GM21447 (cell line): Measurements from ENCODE around the gene SERTM1.

Experiments used
- ATAC-seq: cut with Tn5 transposase; IDR thresholded peaks from one replicate; pipeline ENCODE4 v1.9.1; 2021; ENCODE audit not compliant: unreplicated experiment

Gene SERTM1

DNA sequence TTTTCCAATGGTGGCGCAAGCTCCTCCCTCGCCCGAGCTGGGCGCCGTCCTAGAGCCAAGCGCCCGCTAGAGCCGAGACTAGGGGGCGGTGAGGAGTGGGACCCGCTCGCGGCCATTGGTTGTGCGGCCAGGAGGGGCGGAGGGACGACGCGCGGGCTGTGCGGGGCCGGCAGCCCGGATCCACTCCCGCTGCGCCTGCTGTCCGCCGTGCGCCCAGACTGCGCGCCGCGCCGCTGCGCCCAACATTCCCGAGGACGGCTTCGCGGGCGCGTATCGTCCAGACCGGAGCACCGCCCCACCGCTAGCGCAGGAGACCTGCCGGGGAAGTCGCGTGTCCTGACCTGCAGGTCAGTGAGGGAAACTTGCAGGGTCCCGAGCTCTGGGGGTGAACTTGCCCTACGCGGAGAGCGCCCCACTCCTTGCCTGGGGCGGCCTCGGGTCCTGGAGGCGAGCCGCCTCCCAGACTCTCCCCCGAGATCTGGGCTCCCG is at the start of gene SERTM1:
SERTM1 (plus strand) TSS at position 183 of the 489 bp plus-strand sequence. CDS start 21,059 bp downstream, outside the sequence.
- ATAC-seq = no peak

DNA sequence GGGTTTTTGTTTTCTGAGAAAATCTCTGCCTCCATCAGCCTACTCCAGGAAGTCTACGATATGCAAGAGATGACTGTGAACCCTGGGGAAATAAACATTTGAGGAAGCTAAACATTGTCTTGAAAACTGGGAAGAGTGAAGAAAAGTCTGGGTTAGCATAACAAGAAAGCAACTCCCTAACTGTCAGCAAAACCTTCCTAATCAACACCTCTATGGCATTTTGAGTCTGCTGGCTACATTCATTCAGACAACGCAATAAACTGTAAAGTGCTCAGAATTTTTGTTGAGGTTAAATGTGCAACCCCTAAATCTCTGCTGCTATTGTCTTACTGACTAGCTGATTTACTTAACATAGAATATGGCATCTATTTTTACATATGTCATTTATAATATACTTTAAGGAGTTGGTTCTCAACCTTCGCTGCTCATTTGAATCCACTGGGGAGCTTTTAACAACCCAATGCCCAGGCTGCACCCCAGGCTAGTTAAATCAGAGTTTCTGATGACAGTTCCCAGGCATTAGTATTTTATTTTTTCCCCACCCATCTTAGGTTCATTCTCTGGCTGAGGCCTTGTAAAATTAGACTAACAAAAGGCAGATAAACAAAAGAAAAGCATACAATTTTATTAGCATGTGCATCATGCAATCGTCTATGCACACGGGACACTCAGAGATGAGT is 45.3 kb upstream of the SERTM1 start:
- ATAC-seq = no peak

DNA sequence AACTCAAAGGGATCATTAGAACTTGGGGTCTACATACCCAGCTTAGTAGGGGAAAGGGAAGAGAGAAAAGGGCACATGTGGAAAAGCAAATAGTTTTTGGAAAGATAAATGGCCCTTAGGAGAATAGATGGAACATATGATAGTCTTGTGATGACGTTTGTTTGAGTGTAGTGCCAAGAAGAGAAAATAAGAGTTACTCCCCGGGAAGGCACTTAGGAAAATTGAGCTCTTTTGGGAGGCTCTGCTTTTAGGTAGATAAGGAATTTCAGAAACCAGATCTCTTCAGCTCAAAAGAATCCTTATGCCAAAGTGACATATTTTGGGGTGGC is 44.8 kb upstream of the SERTM1 start:
- no peak for ATAC-seq

DNA sequence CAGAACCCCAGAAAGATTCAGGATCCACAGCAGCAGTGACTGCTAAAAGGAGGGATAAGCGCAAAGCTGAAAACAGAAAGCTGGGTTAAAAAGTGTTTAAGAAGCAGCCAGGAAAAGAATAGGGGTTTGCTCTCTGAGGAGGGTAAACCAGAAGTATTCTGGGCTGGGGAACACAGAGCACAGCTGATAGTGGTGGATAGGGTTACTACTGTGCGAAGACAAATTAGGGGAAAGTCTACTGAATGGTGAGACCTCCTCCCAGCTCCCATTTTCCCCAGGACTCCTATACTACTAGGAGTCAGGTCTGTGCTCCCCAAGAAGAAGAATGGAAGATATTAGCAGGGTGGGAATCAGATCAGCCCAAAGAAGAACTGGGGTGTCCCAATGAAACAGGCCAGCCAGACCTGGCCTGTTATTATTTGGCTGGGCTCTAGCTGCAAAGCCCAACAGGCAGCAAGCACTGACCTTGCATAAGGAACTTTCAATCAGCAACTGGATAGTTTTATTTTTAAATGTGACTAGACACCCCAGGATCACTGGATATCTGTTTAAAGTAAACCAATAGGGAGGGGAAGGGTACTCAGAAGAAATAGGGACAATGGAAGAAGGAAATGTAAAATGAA is 43.5 kb upstream of the SERTM1 start:
- no peak for ATAC-seq

DNA sequence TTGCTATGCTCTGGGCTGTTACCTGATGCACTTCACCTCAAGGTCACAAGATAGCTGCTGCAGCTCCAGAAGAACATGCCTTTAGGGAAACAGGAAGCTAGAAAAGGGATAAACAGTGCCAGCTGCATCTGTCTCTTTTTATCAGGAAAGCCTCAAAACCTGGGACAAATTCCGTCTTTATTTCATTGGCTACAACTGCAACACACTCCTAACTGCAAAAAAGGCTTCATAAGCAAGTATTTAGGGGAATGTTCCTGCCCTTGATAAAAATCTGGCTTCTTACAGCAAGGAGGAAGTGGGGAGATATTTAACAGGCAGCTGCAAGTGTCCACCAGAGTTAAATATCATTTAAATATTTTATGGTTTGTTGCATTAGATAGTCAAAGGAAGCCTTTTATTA is 34.2 kb upstream of the SERTM1 start:
- no peak for ATAC-seq

DNA sequence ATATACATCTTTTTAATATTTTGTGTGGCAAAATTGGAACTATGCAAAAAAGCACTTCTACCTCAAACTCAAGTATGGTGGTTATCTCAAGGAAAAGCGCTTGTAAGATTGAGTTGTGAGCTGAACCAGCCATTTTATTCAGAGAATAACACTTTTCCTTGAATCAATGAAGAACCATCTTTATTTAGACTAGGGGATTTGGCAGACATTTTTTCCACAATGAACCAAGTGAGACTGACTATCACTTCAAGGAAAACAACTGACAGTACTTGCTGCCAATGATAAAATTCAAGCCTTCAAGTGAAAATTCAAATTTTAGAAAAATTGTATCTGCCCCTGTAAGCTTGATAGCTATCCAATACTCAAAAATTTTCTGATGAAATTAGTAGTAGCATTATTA is 23.2 kb upstream of the SERTM1 start:
- no peak for ATAC-seq

DNA sequence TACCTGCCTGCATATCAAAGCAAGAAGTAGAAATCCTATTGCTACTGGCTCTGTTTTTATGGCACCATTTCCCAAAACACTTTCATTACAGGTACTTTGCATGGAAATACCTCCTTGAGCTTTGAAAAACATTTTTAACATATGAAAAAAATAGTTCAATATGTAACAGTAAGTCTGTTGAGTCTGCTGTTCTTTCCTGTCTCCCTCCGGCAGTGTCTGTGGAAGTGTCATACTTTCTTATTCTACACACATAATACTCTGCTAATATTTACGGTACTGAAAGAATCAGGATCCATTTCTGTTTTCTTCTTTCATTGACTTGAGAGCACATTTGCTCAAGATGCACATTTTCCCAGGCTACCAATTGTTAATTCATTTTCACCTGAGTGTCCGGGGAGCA is 8.2 kb upstream of the SERTM1 start:
- no peak for ATAC-seq

DNA sequence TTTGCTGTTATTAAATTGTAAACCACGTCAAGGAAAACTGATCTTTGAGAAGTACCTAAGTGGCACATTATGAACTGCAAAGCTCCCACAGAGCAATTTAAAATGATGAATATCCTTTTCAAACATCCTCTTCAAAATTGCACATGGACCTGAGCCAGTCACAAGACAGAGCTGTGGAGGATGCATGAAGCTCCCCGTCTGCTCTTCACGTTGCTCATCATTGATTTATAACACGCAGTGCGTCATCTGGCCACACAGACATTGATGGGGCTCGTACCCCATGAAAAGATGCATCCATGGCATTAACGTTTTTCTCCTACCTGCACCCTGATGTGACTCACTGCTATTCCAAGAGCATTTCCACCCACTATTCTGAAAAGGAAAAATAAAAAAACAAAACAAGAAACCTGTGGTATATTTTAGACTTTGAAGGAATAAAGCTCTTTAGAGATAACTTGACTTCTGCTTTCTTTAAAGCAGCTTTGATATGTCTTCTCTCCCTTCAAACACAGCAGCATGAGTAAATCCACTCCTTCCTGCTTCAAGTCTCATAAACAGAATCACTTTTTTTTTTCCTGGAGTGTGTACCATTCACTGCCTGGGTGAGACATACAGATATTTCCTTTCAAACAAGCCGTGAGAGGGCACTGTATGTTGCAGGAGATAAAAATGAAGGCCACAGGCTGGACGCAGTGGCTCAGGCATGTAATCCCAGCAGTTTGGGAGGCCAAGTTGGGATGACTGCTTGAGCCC is 7.2 kb upstream of the SERTM1 start:
- no peak for ATAC-seq

DNA sequence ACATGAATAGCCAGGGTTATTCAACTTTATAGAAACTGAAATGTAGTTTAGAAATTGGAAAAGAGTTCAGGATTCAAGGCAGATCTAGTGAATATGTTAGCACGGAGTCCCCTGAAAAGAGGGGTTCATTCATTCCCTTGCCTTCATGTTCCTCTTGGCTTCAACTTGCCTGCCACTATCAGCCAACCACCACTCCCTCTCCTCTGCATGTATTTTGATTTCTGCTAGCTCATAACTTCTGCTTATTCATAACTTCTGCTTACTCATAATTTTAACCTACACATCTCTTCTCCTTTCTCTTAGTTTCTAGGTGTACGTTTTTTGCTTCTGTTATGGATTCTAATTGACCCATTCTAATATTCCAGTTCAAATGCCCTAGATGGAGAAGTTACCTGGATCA is 5.5 kb upstream of the SERTM1 start:
- ATAC-seq = no peak

DNA sequence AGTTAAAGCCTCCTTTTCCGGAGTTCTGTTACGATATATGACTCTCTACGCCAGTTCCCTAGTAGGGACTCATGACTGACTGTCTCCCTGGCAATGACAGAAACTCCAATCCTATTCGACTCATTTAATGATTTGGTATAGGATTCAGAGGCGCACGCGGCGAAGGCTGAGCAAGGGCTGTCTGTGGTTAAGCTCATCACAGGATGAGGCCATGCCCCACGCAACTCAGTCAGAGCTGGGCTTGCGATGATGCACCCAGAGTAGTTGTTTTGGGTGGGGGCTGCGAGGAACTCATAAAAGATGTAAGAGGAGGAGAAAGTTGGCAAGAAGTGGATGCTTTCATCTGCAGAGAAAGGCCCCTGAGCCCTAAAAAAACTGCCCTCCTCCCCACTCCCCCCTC is 468 bp upstream of the SERTM1 start:
- no peak for ATAC-seq

DNA sequence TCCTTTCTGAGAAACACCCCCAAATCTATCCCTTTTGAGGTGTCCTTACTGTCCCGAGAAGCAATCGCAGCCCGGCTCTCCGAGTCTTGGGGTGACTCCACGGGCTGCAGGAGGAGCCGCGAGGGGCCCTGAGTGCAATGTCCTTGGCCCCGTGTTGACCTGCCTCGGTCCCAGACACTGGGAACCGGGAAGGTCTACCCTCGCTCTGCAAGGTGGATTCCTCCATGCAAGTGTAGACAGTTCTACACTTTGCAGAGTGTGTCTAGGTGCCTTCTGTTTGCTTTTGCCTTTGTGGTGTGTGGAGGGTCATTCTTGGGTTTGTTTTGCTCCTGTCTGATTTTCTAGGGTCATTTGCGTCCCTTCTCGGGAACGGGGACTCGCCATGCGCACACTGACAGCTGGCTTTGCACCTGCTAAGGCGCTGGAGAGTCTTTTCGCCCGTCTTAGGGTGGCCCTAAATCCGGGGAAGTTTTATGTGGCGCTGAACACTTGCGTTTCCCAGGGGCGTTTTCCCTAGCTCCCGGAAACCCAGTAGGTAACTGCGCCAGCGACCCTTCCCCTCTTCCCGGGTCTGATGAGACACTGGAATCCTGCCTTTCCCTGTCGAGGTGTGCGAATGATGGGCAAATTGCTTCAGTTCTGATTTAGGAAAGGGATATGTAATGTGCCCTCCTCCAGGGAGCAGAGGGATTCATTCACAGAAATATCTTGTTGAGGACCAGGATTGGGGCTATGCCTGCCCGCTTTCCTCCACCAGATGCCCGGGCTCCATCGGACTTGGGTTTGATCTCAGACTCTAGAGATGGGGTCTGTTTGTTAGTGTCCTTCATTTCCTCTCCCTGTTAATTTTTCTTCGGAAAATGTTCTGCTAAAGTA is 755 bp downstream of the SERTM1 start:
- ATAC-seq = no peak

DNA sequence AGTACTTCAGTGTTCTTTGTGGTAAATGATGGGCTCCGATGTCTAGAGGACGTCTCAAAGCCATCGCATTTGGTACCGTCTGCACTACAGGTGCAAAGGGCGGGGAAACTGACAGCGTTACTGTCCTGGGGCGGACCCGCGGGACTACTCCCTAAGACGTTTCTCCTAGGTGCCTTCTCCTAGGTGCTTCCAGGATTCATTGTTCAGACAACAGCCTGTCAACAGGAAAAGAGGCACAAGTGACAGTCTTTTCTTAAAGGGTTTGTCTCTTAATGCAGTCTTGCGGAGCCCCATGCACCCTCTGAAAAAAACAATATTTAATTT is 1.4 kb downstream of the SERTM1 start:
- ATAC-seq = no peak

DNA sequence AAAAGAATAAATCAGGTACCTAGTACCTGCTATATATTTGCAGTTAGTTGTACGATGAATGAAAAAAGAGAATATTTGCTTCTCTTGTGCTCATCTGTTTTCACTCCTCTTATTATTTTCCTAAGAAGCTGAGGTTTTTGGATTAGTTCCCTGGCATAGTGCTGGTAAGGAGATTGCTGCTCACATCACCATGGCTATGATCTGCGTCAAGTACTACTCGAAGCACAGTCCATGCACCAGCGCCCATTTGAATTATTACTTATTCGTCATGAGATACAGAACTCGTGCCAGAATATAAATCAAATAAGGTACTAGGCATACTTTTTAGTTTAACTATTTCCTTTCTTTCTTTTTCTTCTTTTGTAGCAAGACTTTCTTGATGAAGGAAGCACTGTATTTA is 7.1 kb downstream of the SERTM1 start:
- ATAC-seq = no peak

DNA sequence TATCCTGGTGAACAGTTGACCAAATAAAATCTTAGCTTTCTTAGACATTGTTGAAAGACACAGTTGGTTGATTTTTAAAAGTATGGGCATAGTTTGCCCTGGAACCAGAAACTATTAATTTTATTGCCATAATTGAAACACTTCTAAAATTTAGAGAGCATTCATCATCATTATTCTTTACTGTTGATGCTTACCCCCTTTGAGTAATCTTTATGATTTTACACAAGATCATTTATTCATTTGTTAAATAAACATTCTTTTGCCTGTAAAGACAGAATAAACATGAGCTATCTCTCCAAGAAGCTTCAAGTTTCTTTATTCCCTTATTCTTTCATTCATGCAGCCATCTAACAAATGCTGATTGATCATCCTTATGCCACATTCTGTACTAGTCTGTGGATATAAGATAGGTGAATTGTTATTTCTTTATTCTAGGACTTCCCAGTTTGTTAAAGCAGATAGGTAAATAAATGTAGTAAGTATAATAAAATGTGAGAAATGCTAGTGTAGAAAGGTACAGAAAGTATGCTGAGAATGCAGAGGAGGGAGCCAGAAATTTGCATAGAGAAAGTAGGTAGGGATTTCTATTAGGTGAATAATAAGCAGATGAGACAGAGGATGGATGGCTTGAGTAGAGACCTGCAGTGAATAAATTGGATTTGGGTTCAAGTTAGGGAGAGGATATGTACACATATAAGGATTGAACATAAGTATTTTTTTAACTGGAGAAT is 8.2 kb downstream of the SERTM1 start:
- no peak for ATAC-seq

DNA sequence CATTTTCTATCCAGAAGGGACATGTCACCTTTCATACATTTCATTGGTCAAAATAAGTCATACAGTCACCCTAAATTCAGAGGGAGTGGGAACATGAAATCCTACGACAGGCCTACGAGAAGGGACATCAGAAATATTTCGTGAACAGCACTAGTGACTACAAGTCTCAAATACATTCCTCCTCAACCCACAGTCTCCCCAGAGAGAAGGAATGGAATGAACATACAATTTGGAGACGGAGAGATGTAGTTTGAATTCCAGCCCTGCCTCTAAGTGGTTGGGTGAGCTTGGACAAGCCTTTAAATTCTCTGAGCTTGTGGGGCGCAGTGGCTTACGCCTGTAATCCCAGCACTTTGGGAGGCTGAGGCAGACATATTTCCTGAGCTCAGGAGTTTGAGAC is 9.9 kb downstream of the SERTM1 start:
- ATAC-seq = no peak

DNA sequence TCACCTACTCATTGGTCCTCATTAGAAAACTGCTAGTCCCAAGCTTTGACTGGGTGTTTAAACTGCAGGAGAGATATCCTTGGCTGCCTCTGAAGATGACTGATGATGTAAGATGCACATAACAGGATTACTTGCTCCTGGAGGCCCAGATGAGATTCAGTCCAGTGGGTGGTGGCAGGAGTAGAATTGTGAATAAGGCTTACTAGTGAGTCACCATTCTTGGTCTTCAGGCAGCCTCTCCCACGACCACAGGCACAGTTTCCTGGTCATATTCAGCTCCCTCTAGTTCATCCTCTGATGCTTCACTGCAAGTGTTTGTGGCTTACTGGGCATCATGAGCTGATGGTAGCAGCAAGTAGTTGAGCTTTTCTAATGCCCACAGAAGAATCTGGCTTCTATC is 12.1 kb downstream of the SERTM1 start:
- ATAC-seq = no peak

DNA sequence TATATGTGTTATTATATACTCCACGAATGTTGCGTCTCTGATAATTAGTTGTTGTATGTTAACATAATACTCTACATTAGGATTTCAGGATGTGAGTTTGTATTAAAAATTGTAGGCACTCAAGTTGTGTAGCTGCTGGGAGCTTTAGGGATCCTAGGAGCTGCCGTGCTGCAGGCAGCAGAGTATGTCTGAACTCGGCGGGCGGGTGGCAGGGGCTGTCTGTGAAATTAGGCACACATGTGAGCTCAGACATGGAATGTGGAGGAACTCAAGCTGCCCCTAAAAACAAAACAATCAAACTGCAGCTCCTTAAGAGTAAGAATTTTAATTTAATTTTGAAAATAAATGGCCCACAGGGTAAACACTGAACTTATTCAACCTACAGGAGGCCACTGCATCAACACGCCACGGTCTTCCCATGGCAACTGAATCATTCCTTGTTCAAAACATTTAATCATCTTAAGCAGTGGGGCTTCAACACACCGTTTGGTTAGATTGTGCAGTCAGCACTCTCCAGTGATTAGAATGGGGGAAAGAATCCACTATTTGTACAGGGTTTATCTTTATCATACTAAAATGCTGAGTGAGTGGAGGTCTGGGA is 22.7 kb downstream of the SERTM1 start:
- ATAC-seq = no peak

DNA sequence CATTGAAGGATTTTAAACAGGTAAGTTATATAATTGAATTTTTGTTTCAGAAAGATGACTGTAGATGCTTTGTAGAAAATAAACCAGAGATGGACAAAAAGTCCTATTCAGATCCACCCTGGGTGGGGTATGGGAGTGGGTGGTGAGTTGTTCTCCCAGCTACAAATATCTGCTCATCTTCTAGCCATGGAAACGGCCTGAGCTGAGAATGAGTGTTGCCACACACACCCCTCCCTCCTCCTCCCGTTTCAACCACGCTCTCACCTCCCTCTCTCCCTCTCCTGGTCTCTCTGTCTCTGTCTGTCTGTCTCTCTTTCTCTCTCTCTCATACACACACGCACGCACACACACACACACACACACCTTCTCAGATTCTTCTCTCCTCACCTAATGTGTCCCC is 26.4 kb downstream of the SERTM1 start:
- ATAC-seq = no peak

DNA sequence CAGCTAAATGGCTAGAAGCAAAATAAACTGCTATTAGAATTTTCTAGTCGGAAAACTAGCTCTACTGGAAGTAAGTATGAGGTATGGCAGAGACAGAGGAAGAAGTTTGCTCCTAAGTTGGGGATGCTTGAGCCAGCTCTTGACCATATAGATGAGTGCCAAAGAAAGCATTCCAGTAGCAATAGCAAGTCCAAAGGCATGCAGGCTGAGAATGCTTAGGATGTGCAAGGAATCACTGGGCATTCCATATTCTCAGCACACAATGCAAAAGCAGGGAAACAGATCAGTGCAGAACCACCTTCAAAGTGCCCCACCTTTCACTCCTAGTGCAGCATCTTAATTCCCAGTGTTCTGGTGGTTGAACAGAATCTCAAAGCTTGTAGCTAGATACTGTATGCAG is 32.9 kb downstream of the SERTM1 start:
- no peak for ATAC-seq

DNA sequence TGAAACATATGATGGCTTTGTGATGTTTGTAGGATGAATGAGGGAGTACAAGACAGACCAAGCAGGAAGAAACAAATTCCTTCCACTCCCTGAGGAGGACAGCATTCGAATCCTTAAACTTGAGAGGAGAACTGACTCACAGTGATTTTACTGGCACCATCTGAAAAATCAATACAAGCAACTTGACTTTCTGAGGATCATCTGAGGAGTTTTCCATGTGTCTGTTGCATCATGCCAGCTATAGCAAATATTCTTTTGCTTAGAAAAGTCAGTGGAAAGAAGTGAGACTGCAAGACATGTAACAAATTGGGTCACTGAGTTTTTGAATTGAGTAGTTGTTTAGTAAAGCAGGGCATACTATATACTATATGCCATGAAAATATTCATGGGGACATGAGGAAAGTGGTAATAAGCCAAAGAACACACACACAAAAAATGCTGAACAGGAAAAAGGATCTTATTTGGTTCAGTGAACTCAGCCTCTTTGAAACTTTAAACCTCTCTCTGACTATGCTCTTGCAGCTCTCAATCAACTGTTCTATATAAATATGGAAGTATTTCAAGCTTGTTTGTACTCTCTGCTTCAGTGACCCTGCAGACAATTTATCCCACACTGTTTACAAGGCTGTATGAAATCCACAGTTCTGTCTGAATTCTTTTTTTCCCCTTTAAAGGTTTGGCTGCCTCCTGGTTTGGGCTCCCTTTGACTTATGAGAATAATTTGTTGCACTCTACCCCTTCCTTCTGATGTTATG is 35.5 kb downstream of the SERTM1 start:
- ATAC-seq = no peak
